ENCODE data around the gene CHD1.

DNA sequence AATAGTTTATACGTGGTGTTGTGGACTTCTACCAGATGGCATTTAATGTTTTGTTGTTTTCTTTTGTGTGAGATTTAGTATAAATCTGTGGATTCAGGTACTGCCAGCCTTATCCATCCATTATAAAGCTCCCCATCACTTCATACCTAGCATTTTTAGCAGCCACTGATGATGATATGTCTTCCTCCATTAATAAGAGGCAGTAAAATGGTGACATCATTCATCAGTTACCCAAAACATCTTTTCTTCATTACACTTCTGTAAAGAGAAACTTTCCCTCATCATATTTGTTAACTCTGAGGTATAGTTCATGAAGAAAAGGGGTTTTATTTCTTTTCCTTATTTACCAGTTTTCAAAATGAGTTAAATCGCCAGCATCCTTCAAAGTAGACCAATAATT, 19.4 kb downstream of the CHD1 start:
- TF ChIP-seq POLR2AphosphoS5 (IDR thresholded peaks at IDR 0.05; ENCODE audit: low read depth, low read length), result no peak
- TF ChIP-seq POLR2A (IDR thresholded peaks at IDR 0.05; ENCODE audit: low read depth, low read length), result no peak
- TF ChIP-seq TAF1 (IDR thresholded peaks at IDR 0.05; ENCODE audit: borderline replicate concordance, low read depth, low read length), result no peak
